Pons (tissue), 1 donor: ENCODE measurements around the gene HOXA11.

Experiments used
- DNase-seq: peaks from one replicate; pipeline ENCODE4 v3.0.0-alpha.2; 2016; ENCODE audit warnings: low spot score

HOXA11 gene

DNA sequence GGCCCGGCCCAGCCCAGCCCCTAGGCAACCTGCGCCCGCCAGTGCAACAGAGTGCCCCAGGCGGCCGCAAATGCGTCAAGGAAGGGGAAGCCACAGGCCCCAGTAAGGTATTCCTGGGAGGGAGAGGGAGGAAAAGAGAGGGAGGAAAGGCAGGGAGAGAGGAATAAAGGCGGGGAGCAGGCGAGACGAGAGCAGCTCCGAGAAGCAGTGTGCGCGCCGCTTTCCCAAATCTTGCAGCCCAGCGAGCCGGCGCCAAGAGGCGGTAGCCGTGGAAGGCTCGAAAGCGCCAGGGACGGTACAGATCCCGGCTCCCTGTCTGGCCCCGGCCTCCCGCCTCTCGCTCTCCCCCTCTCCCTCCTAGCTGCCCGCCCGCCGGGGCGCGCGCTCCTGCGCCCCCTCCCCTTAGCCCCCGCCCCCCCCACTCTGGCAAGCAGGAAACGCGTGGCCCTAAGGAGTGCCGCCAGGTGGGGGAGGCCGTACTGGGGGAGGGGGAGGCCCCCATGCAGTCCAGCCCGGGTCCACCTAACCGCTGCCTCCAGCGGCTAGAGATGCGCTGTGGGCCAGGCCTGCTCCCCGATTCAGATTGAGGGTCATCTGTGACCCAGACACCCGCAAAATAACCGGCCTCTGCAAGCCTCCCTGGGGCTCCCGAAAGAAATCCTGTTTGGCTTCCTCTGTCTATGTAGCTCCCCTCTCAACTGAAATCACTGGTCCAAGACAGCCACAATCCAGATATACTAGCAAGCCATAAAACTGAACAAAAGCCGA is 15.2 kb downstream of the HOXA11 start:
- DNase-seq, result no peak

DNA sequence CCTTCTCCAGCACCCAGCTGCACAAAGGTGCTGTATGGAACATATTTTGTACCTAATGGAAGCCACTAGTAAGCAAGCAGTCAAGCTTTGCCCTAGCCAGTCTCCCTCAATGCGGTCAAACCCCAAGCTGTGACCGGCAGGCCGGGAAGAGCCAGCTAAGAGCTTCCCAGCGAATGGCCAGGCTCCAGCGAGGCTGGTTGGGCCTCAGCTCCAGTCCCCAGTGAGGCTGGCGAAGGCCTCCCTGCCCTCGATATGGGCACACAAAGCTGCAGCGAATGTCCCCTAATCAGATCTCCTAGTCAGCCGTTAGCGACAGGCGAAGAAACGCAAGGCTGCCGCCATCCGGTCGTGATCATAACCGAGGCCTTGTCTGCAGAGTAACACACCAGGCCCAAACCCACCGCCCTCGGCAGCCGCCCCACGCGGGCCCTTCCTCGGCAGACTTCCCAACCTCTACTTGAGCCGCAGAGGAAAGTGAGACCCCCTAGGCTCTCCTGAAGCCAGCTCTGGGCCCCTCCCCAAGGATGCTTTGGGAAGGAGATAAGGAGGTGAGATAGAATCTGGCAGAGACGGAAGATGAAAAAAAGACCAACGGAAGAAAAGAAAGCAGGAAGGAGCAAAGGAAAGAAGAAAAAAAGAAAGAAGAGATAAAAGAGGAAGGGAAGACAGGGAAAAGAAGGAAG is 16.6 kb downstream of the HOXA11 start:
- no peak for DNase-seq

DNA sequence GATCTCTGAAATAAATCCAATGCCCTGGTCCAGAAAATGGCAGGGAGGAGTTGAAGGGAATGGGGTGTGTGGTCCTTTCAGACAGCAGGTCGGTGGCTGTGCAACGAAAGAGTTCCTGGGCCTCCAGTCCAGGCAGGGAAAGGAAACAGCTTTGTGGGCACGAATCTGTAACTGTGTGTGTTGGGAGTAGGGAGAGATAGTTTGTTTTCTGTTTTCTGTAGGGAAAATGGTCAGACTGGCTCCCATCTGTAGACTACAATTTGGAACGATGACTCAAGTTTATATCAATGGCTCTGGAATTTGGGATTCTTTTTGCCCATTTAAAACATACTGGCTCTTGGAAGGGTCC is 17.1 kb downstream of the HOXA11 start:
- no peak for DNase-seq

DNA sequence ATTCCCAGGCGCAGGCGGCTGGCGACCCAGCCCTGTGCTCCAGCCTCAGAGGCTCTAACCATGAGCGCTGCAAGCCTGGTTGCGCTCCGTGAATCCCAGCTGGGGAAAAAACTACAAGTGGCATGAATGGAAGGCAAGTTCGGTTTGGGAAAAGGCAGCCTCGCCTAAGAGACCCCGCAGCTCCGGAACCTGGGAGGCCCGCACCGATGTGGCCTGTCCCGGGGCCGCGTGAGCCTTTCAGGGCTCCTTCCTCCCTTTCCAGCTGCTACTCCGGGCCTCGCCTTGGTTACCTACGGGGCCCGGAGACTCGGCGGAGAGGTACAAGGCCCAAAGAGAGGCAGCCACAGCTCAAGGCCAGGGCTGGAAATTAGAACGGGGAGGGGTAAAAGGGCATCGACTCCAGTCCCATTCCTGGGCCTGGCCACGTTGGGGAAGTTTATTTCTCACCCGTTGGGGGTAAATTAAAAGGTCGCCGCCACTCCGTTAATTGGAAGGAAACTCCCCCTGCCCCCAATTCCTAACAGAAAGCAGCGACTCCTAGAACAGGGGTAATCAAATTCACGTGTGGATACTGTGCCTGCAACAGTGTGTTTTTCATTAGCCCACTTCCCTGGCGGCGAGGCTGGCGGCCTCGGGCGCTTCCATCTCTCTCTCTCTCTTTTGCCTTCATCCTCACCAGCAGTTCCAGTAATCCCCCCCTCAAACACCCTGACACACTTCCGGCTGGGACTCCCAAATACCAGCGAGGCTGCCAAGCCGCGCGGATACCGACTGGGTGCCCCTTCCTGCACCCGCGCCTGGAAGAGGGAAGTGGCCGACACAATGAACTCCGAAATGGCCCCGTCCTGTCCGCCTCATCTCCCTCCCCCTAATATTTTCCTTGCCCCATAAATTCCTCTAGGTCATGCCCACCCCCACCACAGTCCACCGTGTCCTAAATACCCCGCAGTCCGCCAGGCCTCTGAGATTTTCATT is 18.2 kb downstream of the HOXA11 start:
- DNase-seq, result no peak

DNA sequence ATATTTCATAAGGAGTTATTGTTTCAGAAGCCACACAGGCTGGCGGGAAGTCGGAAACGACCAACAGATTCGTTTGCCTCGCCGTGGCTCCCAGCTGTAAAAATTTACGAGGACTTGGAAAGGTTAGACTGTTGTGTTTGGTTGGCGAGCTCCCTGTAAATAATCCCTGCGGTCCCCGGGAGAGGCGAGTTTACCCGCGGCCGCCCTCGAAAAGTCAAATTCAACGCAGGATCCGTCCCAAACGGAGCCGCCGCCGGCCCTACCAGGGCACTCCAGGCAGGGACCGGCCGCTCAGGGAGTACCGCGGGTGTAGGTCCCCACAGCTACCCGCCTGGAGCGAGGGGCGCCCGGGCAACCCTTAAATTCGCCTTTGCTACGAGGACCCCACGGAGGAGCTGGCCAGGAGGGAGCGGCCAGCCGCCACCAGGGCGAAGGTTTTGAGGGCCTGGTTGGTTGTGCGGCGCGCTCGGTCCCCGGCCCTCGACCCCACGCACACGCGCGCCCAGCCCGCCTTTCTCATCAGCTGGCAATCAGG is 19.0 kb downstream of the HOXA11 start:
- DNase-seq, result no peak

DNA sequence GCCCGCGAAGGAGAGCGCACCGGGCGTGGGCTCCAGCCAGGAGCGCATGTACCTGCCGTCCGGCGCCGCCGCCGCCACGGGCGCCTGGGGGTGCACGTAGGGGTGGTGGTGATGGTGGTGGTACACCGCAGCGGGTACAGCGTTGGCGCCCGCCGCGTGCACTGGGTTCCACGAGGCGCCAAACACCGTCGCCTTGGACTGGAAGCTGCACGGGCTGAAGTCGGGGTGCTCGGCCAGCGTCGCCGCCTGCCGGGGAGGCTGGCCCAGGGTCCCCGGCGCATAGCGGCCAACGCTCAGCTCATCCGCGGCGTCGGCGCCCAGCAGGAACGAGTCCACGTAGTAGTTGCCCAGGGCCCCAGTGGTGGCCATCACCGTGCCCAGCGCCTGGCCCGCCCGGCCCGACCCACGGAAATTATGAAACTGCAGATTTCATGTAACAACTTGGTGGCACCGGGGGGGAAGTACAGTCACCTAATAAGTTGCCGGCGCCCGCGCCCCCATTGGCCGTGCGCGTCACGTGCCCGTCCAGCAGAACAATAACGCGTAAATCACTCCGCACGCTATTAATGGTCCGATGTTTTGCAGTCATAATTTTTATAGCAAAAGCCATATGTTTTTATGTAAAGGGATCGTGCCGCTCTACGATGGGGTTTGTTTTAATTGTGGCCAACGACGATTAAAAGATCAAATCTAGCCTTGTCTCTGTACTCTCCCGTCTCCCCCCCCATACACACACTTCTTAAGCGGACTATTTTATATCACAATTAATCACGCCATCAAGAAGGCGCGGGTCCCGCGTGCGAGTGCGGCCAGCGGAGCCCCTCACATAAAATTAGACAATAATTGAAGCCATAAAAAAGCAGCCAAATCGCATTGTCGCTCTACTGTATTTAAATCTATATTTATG is 19.7 kb downstream of the HOXA11 start, which contains the start of gene HOXA9:
Gene HOXA9 (minus strand): TSS at position 449 of the 907 bp plus-strand sequence. CDS start 80 bp downstream, at position 369.
- DNase-seq, result no peak

DNA sequence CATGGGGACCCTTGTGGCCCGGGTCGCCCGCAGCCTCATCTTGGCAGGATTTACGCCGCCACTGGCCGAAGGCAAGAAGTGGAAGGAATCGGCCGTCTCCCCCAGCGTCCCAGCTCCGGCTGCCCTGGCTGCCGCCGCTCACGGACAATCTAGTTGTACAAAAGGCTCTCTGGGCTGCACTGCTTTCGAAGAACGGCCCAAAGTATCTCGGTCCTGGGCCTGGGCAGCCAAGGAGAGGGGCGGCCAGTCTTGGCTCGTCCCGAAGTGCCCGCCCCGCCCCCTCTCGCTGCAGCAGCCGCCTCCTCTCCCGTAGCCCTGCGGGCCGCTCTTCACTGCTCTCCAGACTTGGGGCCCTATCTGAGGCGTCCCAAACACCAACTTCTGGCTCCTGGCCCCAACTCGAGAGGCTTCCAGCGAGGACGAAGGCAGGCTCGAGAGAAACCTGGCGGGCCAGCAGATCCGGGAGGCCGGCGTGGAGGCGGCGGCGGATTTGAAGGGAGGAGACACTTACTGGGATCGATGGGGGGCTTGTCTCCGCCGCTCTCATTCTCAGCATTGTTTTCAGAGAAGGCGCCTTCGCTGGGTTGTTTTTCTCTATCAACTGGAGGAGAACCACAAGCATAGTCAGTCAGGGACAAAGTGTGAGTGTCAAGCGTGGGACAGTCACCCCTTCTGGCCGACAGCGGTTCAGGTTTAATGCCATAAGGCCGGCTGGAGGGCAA is 20.5 kb downstream of the HOXA11 start:
- no peak for DNase-seq

DNA sequence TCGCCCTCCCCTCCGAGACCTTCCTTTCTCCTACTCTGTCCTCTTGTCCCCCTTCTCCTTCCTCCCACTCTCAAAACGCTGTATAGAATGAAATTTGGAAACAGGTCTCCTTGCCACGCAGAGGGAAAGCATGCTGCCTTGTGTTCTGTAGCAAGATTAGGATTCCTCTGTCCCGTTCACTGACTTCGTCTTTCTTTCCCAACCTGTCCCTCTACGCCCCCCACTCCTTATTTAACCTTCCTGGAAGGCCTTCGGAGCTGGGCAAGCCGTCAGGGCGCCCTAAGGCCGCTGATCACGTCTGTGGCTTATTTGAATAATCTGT is 21.0 kb downstream of the HOXA11 start:
- no peak for DNase-seq

DNA sequence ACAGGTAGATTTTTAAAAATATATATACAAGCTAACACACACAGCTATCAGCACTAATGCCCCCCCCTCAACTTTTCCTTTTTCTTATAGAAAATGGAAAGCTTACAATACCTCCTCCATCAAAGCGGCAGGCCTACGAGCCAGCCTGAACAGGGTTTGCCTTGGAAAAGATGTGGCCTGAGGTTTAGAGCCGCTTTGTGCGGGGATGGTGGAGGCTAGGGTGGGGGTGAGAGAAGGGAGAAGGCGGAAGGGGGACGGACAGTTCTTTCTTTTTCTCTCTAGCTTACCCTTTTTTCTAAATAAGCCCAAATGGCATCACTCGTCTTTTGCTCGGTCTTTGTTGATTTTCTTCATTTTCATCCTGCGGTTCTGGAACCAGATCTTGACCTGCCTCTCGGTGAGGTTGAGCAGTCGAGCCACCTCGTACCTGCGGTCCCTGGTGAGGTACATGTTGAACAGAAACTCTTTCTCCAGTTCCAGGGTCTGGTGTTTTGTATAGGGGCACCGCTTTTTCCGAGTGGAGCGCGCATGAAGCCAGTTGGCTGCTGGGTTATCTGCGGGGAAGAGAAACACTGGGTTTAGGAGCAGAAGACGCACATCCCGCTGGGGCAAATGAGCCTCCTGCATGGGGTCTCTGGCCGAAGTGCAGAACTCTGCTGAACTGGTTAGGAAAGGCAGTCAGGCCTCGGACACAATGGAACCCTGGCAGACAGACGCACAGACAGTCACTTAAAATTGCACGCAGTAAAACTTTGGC is 21.6 kb downstream of the HOXA11 start:
- no peak for DNase-seq

DNA sequence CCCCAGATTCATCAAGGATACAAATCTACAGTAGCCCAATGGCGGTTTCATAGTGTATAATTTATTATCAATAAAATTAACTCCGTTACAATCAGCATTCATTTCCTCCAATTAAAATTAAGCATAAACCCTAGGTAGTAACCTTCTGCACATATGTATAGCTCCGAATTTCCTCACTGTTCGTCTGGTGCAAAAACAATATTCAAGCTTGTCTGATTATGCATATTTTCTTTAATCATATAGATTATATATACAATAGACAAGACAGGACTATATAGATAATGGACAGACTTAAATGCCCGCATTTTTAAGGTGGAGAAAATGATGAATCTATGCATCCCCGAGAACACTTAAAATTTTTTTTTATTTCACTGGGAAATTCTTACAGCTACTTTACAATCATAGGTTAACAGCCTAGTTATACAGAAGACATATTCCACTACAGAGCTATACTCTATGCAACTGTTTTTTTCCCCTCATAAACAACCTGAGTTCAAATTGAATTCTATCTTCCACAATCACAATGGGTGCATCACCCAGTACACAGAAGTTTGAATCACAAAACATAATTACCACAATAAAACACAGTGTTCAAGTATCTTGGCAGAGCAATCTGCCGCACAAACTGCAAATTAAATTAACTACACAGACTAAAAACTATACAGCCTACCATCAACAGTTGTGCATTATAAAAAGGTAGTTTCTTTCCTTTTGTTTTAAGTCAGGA is 22.3 kb downstream of the HOXA11 start:
- DNase-seq, result no peak

DNA sequence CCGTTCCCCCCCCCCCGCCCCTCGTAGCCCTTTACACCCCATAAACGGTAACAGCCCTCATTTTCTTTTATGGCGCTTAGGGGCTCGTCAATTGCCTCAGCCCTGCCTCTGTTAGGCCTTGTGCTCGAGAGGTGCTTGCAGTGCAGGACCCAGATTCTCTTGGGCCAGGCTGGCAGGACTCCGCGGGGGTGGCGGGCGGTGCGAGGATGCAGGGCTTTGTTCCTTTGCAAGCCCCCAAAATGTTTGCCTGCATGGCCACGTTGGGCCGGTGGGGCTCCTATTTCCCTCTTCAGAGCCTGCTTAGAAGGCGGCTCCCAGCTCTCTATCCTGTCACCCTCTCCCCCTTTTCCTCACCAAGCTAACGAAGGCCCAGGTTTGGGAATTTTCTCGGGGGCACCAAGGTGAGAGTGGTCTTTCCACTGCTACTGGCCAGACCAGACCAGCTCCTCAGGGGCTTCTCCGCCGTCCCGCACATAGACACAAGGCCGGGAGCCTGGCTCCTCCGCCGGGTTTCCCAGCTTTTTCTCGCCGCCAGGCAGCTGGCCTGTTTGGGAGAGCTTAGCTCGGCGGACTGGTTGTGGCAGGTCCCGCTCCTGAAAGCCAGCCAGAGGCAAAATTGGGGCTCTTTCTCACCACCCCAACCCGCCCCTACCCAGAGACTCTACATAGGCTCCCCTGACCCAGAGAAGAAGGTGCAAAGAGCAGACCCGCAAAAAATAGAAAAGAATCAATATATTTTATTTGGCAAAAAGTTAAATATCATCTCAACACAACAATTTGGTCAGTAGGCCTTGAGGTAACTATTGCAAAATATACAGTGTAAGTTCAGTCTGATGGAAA is 23.1 kb downstream of the HOXA11 start:
- DNase-seq, result no peak

DNA sequence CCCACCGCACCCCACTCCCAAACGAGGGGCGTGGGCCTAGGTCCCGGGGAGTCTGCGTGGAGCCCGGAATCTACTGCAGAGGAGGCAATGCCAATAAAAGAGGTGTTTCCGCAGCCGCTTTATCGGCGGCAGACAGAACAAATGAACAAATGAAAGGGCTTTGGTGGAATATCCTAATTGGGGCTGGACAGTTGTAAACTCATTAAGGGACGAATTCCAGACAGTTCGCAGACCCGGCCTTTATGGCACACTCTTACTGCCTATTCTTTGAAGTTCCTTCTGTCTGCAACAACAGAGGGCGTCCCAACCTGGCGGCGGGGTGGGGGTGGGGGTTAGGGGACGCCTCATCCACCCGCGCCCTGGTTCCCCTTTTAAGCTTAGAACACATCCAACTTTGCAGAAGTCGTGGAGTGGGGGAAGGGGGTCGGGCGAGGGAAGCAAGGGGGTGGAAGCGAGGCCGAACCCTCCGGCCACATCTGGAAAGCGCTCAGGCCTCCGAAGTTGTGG is 23.8 kb downstream of the HOXA11 start:
- peak; percentile 21 for DNase-seq

DNA sequence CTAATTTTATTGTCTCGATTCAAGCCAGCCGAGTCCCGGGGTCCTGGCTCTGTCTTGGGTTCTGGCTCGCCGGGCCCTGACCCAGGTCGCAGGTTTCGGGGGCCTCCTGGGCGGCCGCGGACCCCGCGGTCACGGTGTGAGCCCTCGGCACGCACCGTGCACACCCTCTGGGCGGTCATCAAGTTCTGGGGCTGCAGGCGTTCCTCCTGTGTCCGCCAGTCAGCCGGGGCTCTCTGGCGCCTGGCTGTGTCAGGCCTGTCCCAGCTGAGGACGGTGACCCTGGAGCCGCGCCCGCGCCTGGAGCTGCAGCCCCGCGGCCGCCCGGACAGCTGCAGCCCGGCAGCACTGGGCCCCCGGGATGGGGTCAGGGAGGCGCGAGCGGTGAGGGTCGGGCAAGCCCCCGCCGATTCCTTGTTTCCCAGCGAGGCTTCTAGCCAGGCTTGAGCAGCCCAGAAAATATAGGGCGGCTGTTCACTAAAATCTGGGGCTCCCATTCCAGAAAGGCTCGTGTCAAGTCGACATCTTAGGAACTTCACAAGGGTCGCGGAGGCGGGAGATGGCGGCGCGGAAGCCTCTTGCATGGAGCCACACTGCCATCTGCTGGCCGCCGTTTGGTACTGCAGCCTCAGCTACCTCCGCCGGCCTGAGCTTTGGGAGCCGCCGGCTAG is 24.4 kb downstream of the HOXA11 start:
- peak; percentile 55 for DNase-seq

DNA sequence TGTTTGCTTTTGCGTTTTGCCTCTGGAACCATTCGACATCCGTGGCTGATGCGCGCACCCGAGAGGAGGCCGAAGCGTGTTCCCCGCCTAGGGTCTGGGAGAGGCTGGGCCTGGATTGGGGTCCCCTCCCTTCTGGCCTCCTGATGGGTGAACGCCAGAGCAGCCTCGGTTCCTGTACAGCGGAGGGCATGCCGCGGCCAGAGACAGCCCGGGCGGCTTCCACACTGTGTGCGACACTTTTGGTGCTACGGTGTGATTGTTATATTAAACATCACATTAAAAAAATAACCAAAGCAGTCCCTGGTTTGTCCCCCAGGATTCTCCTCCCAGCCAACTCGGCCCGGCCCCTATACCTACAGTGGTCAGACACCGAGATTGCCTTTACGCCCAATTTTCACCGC is 24.9 kb downstream of the HOXA11 start:
- DNase-seq, result no peak

DNA sequence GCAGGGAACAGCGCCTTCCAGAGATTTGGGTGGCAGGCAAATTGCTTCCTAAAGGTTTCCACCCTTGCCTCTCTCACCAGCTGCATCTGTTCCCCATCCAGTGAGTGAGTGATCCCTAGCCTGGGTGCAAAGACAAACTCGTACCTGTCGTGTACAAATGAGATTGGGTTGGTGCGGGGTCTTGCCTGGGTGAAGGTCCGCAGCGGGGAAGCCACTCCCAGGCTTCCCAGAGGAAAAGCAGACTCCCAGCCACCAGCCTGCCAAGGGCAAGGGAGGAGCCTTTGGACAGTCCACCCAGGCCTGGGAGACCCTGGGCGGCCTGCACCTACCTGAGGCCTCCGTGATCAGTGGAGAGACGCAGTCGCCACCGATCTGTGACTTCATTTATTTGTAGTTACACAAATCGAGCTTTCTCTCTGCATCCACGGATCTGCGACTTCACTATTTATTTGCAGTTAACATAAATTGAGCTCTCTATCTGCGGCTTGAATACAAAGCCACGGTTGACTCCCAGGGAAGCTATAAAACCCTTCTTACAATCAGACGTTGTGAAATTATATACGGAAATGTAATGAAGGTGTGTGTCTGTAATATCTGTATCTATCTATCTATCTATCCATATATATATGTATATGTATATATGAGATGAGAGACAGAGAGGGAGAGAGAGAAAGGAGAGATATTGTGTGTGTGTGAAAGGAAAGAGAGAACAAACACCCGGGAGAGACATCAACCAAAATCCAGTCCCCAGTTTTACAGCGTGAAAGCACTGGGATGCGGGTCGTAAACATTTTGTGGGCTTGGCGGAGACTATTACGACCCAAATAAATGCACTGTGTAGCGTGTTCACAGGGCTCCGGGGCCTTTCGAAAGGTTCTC is 25.5 kb downstream of the HOXA11 start:
- no peak for DNase-seq
